Adrenal gland (tissue), 12 donors: Measurements from ENCODE around the gene SLC35D2. TPM values are rescaled to one million over a fixed set of nuclear protein-coding genes. Genes with fewer than 3 reads are reported as not detected.

Experiments used
- DNase-seq, 7 donors: peaks; one replicate each; pipeline ENCODE4 v3.0.0-alpha.2; 2019 to 2020
- H3K27ac ChIP-seq, 5 donors: fragments of 200-600 bp; sonication (generic) in 4 of 5; 1 replicate in 3 of 5; 2 replicates in 2 of 5; pipeline versions ENCODE4 v1.5.1 to v1.8.0; 2016 to 2020; ENCODE audit warnings: mild to moderate bottlenecking in 1 of 5
- H3K27me3 ChIP-seq: fragments of 200-600 bp; 2 replicates; pipeline ENCODE4 v1.8.0; 2021
- H3K36me3 ChIP-seq, 2 donors: fragments of 200-600 bp; replicated peaks in 1 of 2; 1 replicate in 1 of 2; 2 replicates in 1 of 2; pipeline versions ENCODE4 v1.5.1 to v1.8.0; 2018 to 2022
- H3K4me1 ChIP-seq, 2 donors: fragments of 200-600 bp; replicated peaks in 1 of 2; 1 replicate in 1 of 2; 2 replicates in 1 of 2; pipeline versions ENCODE4 v1.5.1 to v1.8.0; 2018 to 2021
- H3K4me3 ChIP-seq, 4 donors: fragments of 200-600 bp; sonication (generic) in 3 of 4; one replicate each; pipeline ENCODE4 v1.5.1; 2016 to 2018
- H3K9me3 ChIP-seq, 3 donors: fragments of 200-600 bp; sonication (generic) in 1 of 3; replicated peaks in 1 of 3; 1 replicate in 2 of 3; 2 replicates in 1 of 3; pipeline versions ENCODE4 v1.5.1 to v1.8.0; 2016 to 2021
- POLR2A ChIP-seq, 2 donors: fragments of 450-650 bp; IDR thresholded peaks; one replicate each; pipeline ENCODE4 v1.6.1; 2017; ENCODE audit warnings: antibody characterized with exemption in 2 of 2, mild to moderate bottlenecking in 2 of 2, moderate library complexity in 1 of 2
- WGBS, 4 donors: extraction: QIAGEN DNeasy Blood & Tissue Kit in 2 of 4; methylation state at CpG; one replicate each; pipeline versions ENCODE4 v1.1.5 to v1.1.7; 2013 to 2017; 5-methylcytosine and 5-hydroxymethylcytosine counted together
- intact Hi-C, 2 donors: fragments of 100-400 bp; cut with DNase I; formaldehyde crosslinking; loops; one replicate each; pipeline versions ENCODE4 v1.14.1 to v1.15.0; 2022 to 2023
- polyA plus RNA-seq, 3 donors: library from polyadenylated mRNA; stranded (reverse); fragments of 200-250 nt in 2 of 3; fragments of 350-450 nt in 1 of 3; fragmentation: Illumina TruSeq in 1 of 3; extraction: RNeasy Lipid Tissue Mini Kit (QIAGEN cat#74804) in 1 of 3; gene quantifications; one replicate each; pipeline ENCODE4 v1.2.3, GENCODE V29; 2013 to 2014
- total RNA-seq, 9 donors: library from RNA; depleted of rRNA in 4 of 9; stranded (reverse); fragments of >200 nt in 4 of 9; fragments of 120-200 nt in 1 of 9; fragmentation: NEBNext Ultra II Directional in 1 of 9; extraction: Animal tissue kit (Norgen Biotek cat#: 25700) in 1 of 9; gene quantifications; one replicate each; pipeline versions ENCODE4 v1.1.0 to v1.2.4, GENCODE V29; 2013 to 2023
- TF ChIP-seq, protein P1 (sequence below), 6 experiments: fragments of 450-650 bp in 4 of 6; fragments of 200-600 bp in 2 of 6; sonication (generic) in 1 of 6; IDR thresholded peaks; 1 replicate in 5 of 6; 2 replicates in 1 of 6; pipeline versions ENCODE4 v1.5.1 to v1.8.0; 2016 to 2021; ENCODE audit warnings: antibody characterized with exemption in 6 of 6, mild to moderate bottlenecking in 2 of 6, moderate library complexity in 1 of 6
- donor health status: healthy with polysubstance abuse.
- donor health status: Bipolar disorder and iron deficiency.
- donor health status: DM: yes; HTN: yes; CAD: no.
- donor health status: DM: no; HTN: no; CAD: no.
- donor health status: DM: no; HTN: no; CAD: no.
- donor health status: DM: yes; HTN: yes; CAD: no.

SLC35D2 gene
- total and polyA plus RNA-seq, 12 donors, result 6.9 to 20.8 (median 14.0) TPM

DNA sequence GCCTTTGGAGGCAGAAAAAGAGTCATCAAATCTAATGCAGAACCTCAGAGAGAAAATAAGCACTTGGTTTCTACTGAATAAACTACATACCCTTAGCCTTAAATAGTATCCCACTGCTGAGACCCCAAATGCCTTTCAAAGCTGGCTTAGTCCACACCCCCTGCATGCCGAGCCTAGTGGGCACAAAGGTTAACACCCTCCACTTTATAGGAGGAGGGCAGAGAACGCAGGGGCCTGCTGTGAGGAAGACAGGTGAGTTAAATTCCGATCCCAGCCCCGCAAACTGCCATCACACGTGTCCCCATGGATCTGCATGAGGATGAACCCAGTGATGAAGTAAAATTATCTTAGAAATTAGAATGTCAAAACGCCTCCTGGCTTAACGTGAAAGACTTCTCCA, 62.0 kb downstream of the SLC35D2 start:
- H3K4me3 ChIP-seq, result no peak overlapping the region
- intact Hi-C loops, result no loop called here
- no peaks in the 10 kb centered on the region for H3K4me1 ChIP-seq
- WGBS, 4 donors, result 84 to 93% (median 90%) methylated on average over 7 of the region's 7 CpGs
- no peaks in the 10 kb centered on the region for H3K27me3 ChIP-seq
- H3K27ac ChIP-seq, result no peak overlapping the region
- no peaks in the 10 kb centered on the region for H3K36me3 ChIP-seq
- DNase-seq, result no peak
- no peak for TF ChIP-seq POLR2A (IDR thresholded peaks at IDR 0.05)
- TF ChIP-seq, protein P1, sequence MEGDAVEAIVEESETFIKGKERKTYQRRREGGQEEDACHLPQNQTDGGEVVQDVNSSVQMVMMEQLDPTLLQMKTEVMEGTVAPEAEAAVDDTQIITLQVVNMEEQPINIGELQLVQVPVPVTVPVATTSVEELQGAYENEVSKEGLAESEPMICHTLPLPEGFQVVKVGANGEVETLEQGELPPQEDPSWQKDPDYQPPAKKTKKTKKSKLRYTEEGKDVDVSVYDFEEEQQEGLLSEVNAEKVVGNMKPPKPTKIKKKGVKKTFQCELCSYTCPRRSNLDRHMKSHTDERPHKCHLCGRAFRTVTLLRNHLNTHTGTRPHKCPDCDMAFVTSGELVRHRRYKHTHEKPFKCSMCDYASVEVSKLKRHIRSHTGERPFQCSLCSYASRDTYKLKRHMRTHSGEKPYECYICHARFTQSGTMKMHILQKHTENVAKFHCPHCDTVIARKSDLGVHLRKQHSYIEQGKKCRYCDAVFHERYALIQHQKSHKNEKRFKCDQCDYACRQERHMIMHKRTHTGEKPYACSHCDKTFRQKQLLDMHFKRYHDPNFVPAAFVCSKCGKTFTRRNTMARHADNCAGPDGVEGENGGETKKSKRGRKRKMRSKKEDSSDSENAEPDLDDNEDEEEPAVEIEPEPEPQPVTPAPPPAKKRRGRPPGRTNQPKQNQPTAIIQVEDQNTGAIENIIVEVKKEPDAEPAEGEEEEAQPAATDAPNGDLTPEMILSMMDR (IDR thresholded peaks at IDR 0.05), result no peak
- no peaks in the 10 kb centered on the region for H3K9me3 ChIP-seq

GRCh38 chr9:96320749-96321280, 62.7 kb downstream of the SLC35D2 start:
- TF ChIP-seq, protein P1 (IDR thresholded peaks at IDR 0.05), result no peak
- TF ChIP-seq POLR2A (IDR thresholded peaks at IDR 0.05), result no peak
- 77 to 88% (median 79%) methylated on average over 8 of the region's 8 CpGs for WGBS, 4 donors

GRCh38 chr9:96318921-96319565, 64.5 kb downstream of the SLC35D2 start:
- intact Hi-C loops, result loop anchor here (5.0 to 10.0 kb wide), 2 partner anchors 84 to 87 kb away; no protein-coding TSS in a partner anchor
- H3K27ac ChIP-seq, result no peak overlapping the region
- H3K4me1 ChIP-seq, result no peaks in the 10 kb centered on the region
- H3K36me3 ChIP-seq, result no peaks in the 10 kb centered on the region
- no peaks in the 10 kb centered on the region for H3K27me3 ChIP-seq
- WGBS, 4 donors, result 73 to 90% (median 81%) methylated on average over 6 of the region's 6 CpGs
- no peaks in the 10 kb centered on the region for H3K9me3 ChIP-seq
- no peak for TF ChIP-seq POLR2A (IDR thresholded peaks at IDR 0.05)
- TF ChIP-seq, protein P1 (IDR thresholded peaks at IDR 0.05), result no peak
- no peak for DNase-seq
- H3K4me3 ChIP-seq, result no peak overlapping the region

More at GRCh38 chr9:96320749-96321280, 62.7 kb downstream of the SLC35D2 start:
- H3K4me1 ChIP-seq, result no peaks in the 10 kb centered on the region
- H3K36me3 ChIP-seq, result no peaks in the 10 kb centered on the region
- H3K27me3 ChIP-seq, result no peaks in the 10 kb centered on the region
- intact Hi-C loops, result no loop called here
- H3K9me3 ChIP-seq, result no peaks in the 10 kb centered on the region
- peak in 1 of 7 donors; percentile 10 for DNase-seq
- H3K4me3 ChIP-seq, result no peak overlapping the region
- H3K27ac ChIP-seq, result no peak overlapping the region

DNA sequence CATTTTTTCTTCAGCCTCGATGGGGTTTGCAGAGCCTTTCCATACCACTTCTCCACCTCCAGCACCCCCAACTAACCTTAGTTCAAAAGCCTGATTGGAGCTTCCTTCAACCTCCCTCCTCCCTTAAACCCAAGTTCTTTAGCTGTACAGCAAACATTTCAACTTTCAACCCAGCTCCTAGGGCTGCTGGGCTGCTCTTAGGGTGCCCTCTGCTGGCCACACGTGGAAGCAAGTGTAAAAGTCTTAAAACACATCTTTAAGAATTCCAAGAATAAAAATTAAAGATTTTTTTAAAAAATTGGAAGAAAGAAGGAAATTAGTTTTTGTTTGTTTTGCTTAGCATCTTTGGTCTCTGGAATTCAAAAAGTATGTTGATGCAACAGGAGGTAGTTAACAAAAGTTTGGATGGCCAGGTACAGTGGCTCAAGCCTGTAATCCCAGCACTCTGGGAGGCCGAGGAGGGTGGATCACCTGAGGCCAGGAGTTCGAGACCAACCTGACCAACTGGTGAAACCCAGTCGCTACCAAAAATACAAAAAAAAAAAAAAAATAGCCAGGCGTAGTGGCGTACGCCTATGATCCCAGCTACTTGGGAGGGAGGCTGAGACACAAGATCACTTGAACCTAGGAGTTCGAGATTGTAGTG, 66.1 kb downstream of the SLC35D2 start:
- intact Hi-C loops, result loop anchor here (5.0 to 10.0 kb wide), 2 partner anchors 83 to 85 kb away; no protein-coding TSS in a partner anchor
- WGBS, 4 donors, result 45 to 54% (median 51%) methylated on average over 9 of the region's 9 CpGs
- H3K27me3 ChIP-seq, result no peaks in the 10 kb centered on the region
- H3K4me1 ChIP-seq, result no peaks in the 10 kb centered on the region
- TF ChIP-seq POLR2A (IDR thresholded peaks at IDR 0.05), result no peak
- TF ChIP-seq, protein P1 (IDR thresholded peaks at IDR 0.05), result peak; percentile 68 to 74 (median 73)
- no peak overlapping the region for H3K4me3 ChIP-seq
- no peak overlapping the region for H3K27ac ChIP-seq
- DNase-seq, result peak; percentile 17 to 80 (median 44)
- no peaks in the 10 kb centered on the region for H3K9me3 ChIP-seq
- H3K36me3 ChIP-seq, result no peaks in the 10 kb centered on the region
